ENCODE measurements around the gene RNF112. TPM values are rescaled to one million over a fixed set of nuclear protein-coding genes. Genes with fewer than 3 reads are reported as not detected.

Gene RNF112
- total and polyA plus RNA-seq, 2 of the 13 experiments (the other 11 are each of a cell fraction or from before 2014, with no cell fraction given) = 0.05 TPM; not detected in 1

DNA sequence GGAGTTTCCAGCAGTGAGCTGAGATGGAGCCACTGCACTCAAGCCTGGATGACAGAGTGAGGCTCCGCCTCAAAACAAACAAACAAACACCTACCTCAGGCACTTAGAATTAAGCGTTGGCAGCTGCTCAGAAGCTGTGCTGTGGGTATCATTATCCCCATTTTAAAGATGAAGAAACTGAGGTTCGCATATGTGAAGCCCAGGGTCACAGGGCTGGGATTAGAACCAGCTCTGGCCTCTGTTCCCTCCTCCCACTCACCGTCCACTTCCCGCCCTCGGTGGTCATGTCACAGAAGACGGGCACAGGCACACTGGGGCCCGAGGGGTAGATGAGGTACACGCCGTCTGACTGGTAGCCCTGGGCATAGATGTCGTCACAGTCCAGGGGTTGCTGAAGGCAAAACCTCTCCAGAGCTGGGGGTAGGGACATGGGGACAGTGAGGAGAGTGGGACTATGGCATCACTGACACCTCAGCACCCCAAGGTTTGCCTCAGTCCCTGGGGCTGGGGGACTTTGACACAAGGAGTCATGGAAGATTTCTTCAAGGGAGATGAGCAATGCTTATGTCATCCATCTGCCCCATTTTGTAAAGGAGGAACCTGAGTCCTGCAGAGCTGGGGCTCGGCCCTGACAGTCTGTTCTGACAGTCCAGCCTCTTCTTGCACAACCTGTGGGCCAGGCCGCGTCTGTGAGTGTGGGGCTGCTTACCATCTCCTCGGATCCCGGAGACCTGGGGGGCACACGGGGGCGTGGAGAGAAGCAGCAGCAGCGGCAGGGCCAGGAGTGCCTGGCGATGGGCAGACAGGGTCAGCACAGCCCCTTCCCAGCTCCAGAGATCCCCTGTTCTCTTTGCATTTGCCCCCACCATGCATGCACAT, 24.7 kb upstream of the RNF112 start (continued):
- TF ChIP-seq, protein P1, sequence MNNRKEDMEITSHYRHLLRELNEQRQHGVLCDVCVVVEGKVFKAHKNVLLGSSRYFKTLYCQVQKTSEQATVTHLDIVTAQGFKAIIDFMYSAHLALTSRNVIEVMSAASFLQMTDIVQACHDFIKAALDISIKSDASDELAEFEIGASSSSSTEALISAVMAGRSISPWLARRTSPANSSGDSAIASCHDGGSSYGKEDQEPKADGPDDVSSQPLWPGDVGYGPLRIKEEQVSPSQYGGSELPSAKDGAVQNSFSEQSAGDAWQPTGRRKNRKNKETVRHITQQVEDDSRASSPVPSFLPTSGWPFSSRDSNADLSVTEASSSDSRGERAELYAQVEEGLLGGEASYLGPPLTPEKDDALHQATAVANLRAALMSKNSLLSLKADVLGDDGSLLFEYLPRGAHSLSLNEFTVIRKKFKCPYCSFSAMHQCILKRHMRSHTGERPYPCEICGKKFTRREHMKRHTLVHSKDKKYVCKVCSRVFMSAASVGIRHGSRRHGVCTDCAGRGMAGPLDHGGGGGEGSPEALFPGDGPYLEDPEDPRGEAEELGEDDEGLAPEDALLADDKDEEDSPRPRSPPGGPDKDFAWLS (CRISPR knock-in tag; IDR thresholded peaks at IDR 0.05; ENCODE audit: borderline replicate concordance) = no peak
- TF ChIP-seq KAT8 (CRISPR knock-in tag; IDR thresholded peaks at IDR 0.05) = no peak
- TF ChIP-seq, protein P2, sequence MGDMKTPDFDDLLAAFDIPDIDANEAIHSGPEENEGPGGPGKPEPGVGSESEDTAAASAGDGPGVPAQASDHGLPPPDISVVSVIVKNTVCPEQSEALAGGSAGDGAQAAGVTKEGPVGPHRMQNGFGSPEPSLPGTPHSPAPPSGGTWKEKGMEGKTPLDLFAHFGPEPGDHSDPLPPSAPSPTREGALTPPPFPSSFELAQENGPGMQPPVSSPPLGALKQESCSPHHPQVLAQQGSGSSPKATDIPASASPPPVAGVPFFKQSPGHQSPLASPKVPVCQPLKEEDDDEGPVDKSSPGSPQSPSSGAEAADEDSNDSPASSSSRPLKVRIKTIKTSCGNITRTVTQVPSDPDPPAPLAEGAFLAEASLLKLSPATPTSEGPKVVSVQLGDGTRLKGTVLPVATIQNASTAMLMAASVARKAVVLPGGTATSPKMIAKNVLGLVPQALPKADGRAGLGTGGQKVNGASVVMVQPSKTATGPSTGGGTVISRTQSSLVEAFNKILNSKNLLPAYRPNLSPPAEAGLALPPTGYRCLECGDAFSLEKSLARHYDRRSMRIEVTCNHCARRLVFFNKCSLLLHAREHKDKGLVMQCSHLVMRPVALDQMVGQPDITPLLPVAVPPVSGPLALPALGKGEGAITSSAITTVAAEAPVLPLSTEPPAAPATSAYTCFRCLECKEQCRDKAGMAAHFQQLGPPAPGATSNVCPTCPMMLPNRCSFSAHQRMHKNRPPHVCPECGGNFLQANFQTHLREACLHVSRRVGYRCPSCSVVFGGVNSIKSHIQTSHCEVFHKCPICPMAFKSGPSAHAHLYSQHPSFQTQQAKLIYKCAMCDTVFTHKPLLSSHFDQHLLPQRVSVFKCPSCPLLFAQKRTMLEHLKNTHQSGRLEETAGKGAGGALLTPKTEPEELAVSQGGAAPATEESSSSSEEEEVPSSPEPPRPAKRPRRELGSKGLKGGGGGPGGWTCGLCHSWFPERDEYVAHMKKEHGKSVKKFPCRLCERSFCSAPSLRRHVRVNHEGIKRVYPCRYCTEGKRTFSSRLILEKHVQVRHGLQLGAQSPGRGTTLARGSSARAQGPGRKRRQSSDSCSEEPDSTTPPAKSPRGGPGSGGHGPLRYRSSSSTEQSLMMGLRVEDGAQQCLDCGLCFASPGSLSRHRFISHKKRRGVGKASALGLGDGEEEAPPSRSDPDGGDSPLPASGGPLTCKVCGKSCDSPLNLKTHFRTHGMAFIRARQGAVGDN (CRISPR knock-in tag; IDR thresholded peaks at IDR 0.05) = peak; percentile 32
- peak; percentile 82; the same call in 1 of the 2 replicates for TF ChIP-seq CEBPB (IDR thresholded peaks at IDR 0.05; ENCODE audit: borderline replicate concordance, low read depth, low read length)
- TF ChIP-seq, protein P3, sequence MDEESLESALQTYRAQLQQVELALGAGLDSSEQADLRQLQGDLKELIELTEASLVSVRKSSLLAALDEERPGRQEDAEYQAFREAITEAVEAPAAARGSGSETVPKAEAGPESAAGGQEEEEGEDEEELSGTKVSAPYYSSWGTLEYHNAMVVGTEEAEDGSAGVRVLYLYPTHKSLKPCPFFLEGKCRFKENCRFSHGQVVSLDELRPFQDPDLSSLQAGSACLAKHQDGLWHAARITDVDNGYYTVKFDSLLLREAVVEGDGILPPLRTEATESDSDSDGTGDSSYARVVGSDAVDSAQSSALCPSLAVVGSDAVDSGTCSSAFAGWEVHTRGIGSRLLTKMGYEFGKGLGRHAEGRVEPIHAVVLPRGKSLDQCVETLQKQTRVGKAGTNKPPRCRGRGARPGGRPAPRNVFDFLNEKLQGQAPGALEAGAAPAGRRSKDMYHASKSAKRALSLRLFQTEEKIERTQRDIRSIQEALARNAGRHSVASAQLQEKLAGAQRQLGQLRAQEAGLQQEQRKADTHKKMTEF (CRISPR knock-in tag; IDR thresholded peaks at IDR 0.05) = no peak
- no peak for TF ChIP-seq ZNF781 (CRISPR knock-in tag; IDR thresholded peaks at IDR 0.05; ENCODE audit: borderline replicate concordance, not compliant biosample characterization)
- no peak for TF ChIP-seq RAD51 (IDR thresholded peaks at IDR 0.05; ENCODE audit: borderline replicate concordance)
- peak; percentile 75 for TF ChIP-seq AGO2 (optimal IDR thresholded peaks at IDR 0.05; ENCODE audit: low read depth, low read length)
- TF ChIP-seq CEBPG (CRISPR knock-in tag; IDR thresholded peaks at IDR 0.05) = peak; percentile 40; the same call in 1 of the 2 replicates
- TF ChIP-seq HES4 (CRISPR knock-in tag; IDR thresholded peaks at IDR 0.05; ENCODE audit: borderline replicate concordance) = no peak
- no peak for TF ChIP-seq ZNF569 (CRISPR knock-in tag; IDR thresholded peaks at IDR 0.05; ENCODE audit: borderline replicate concordance)
- no peak for TF ChIP-seq SP4 (CRISPR knock-in tag; IDR thresholded peaks at IDR 0.05)
- peak; percentile 44 for TF ChIP-seq AGO1 (IDR thresholded peaks at IDR 0.05; ENCODE audit: low read depth, low read length, poor library complexity, severe bottlenecking)
- TF ChIP-seq ADNP (CRISPR knock-in tag; IDR thresholded peaks at IDR 0.05) = no peak
- TF ChIP-seq ETV6 (CRISPR knock-in tag; conservative IDR thresholded peaks at IDR 0.05) = no peak
- TF ChIP-seq TCF7 (IDR thresholded peaks at IDR 0.05; ENCODE audit: low read depth) = no peak
- TF ChIP-seq KDM2A (CRISPR knock-in tag; IDR thresholded peaks at IDR 0.05; ENCODE audit: borderline replicate concordance, low read depth) = peak; percentile 32; the same call in 1 of the 2 replicates
- TF ChIP-seq, protein P4, sequence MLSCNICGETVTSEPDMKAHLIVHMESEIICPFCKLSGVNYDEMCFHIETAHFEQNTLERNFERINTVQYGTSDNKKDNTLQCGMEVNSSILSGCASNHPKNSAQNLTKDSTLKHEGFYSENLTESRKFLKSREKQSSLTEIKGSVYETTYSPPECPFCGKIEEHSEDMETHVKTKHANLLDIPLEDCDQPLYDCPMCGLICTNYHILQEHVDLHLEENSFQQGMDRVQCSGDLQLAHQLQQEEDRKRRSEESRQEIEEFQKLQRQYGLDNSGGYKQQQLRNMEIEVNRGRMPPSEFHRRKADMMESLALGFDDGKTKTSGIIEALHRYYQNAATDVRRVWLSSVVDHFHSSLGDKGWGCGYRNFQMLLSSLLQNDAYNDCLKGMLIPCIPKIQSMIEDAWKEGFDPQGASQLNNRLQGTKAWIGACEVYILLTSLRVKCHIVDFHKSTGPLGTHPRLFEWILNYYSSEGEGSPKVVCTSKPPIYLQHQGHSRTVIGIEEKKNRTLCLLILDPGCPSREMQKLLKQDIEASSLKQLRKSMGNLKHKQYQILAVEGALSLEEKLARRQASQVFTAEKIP (CRISPR knock-in tag; IDR thresholded peaks at IDR 0.05; ENCODE audit: borderline replicate concordance) = no peak
- no peak for TF ChIP-seq POLR2AphosphoS5 (IDR thresholded peaks at IDR 0.05; ENCODE audit: low read depth, low read length)
- TF ChIP-seq ZSCAN30 (CRISPR knock-in tag; IDR thresholded peaks at IDR 0.05) = no peak

Data from HepG2 (cell line).